GM18861 (cell line): Measurements from ENCODE around the gene SRSF4.

Experiments
- ATAC-seq: cut with Tn5 transposase; IDR thresholded peaks from one replicate; pipeline ENCODE4 v1.9.1; 2021; ENCODE audit not compliant: unreplicated experiment

The SRSF4 gene

GRCh38 chr1:29201595-29202051, 19.9 kb upstream of the SRSF4 start:
- no peak for ATAC-seq

- no peak for ATAC-seq
These were observed 19.4 kb upstream of the SRSF4 start for GRCh38 chr1:29200906-29201594.

GRCh38 chr1:29197993-29198392, 16.3 kb upstream of the SRSF4 start:
- ATAC-seq = no peak

- ATAC-seq = no peak
These were observed 15.9 kb upstream of the SRSF4 start for GRCh38 chr1:29197590-29197924.

- no peak for ATAC-seq
These were observed 15.3 kb upstream of the SRSF4 start for GRCh38 chr1:29196863-29197589.

GRCh38 chr1:29195881-29196291, 14.2 kb upstream of the SRSF4 start:
- ATAC-seq = no peak

GRCh38 chr1:29193879-29194455, 12.3 kb upstream of the SRSF4 start:
- ATAC-seq = no peak

GRCh38 chr1:29190718-29191117, 9.0 kb upstream of the SRSF4 start:
- no peak for ATAC-seq

GRCh38 chr1:29186707-29187106, 5.0 kb upstream of the SRSF4 start:
- no peak for ATAC-seq

GRCh38 chr1:29186252-29186651, 4.6 kb upstream of the SRSF4 start:
- no peak for ATAC-seq

GRCh38 chr1:29183287-29183686, 1.6 kb upstream of the SRSF4 start:
- ATAC-seq = no peak

GRCh38 chr1:29180497-29181412, 945 bp downstream of the SRSF4 start:
- ATAC-seq = no peak

- ATAC-seq = no peak
These were observed 2.0 kb downstream of the SRSF4 start for GRCh38 chr1:29179641-29180184.

GRCh38 chr1:29177022-29177705, 4.5 kb downstream of the SRSF4 start:
- no peak for ATAC-seq

GRCh38 chr1:29176576-29176975, 5.1 kb downstream of the SRSF4 start:
- no peak for ATAC-seq

GRCh38 chr1:29172415-29172939, 9.2 kb downstream of the SRSF4 start:
- no peak for ATAC-seq

- no peak for ATAC-seq
These were observed 10.2 kb downstream of the SRSF4 start for GRCh38 chr1:29171521-29171920.

- ATAC-seq = no peak
These were observed 10.6 kb downstream of the SRSF4 start for GRCh38 chr1:29171089-29171488.

GRCh38 chr1:29169976-29170375, 11.7 kb downstream of the SRSF4 start:
- ATAC-seq = no peak

- no peak for ATAC-seq
These were observed 13.8 kb downstream of the SRSF4 start for GRCh38 chr1:29167904-29168303.
